Activated naive CD8-positive, alpha-beta T cell treated with anti-CD3 and anti-CD28 coated beads for 36 hours (primary cell): ENCODE data around the gene MAD1L1. TPM values are rescaled to one million over a fixed set of nuclear protein-coding genes. Genes with fewer than 3 reads are reported as not detected.

Source experiments
- DNase-seq: peaks from one replicate; pipeline ENCODE4 v3.0.0; 2021
- H3K27ac Mint-ChIP-seq: one replicate; pipeline ENCODE4 v1.8.0; 2022; ENCODE audit warnings: mild to moderate bottlenecking, moderate library complexity, mixed read lengths
- H3K27me3 Mint-ChIP-seq: one replicate; pipeline ENCODE4 v1.8.0; 2022; ENCODE audit warnings: mild to moderate bottlenecking, mixed read lengths
- H3K36me3 Mint-ChIP-seq: one replicate; pipeline ENCODE4 v1.8.0; 2021; ENCODE audit warnings: mild to moderate bottlenecking, mixed read lengths
- H3K4me1 Mint-ChIP-seq: one replicate; pipeline ENCODE4 v1.8.0; 2021; ENCODE audit warnings: mixed read lengths
- H3K4me3 Mint-ChIP-seq: one replicate; pipeline ENCODE4 v1.8.0; 2022; ENCODE audit warnings: mild to moderate bottlenecking, moderate library complexity, mixed read lengths
- H3K9me3 Mint-ChIP-seq: one replicate; pipeline ENCODE4 v1.8.0; 2022; ENCODE audit warnings: mixed read lengths
- total RNA-seq, 2 experiments: library from RNA; stranded (reverse); gene quantifications; one replicate each; pipeline ENCODE4 v1.2.3, GENCODE V29; 2021

Gene MAD1L1
- total RNA-seq, 2 experiments from 2014 or later = 36.5 to 37.8 TPM

- Mint-ChIP-seq H3K36me3 (peaks cover 29% of the 10 kb centered on the region), H3K4me1 (peaks cover 37% of the 10 kb centered on the region), H3K9me3 (peaks cover 14% of the 10 kb centered on the region), H3K27me3 (no peaks in the 10 kb centered on the region), H3K4me3 (no peak overlapping the region), H3K27ac (no peak overlapping the region)
- no peak for DNase-seq
These were observed 199.8 kb downstream of the MAD1L1 start for GRCh38 chr7:2032876-2033407.

GRCh38 chr7:2032030-2032875, 200.5 kb downstream of the MAD1L1 start:
- H3K27ac Mint-ChIP-seq = peak overlapping the region; percentile 55
- no peak for DNase-seq
- H3K4me3 Mint-ChIP-seq = no peak overlapping the region

GRCh38 chr7:2031451-2031845, 201.3 kb downstream of the MAD1L1 start:
- peaks cover 24% of the 10 kb centered on the region for H3K4me1 Mint-ChIP-seq
- peaks cover 24% of the 10 kb centered on the region for H3K36me3 Mint-ChIP-seq
- no peak overlapping the region for H3K4me3 Mint-ChIP-seq
- peaks cover 16% of the 10 kb centered on the region for H3K9me3 Mint-ChIP-seq
- DNase-seq = no peak
- no peaks in the 10 kb centered on the region for H3K27me3 Mint-ChIP-seq
- no peak overlapping the region for H3K27ac Mint-ChIP-seq

More at GRCh38 chr7:2032030-2032875, 200.5 kb downstream of the MAD1L1 start:
- Mint-ChIP-seq H3K9me3 (peaks cover 14% of the 10 kb centered on the region), H3K27me3 (no peaks in the 10 kb centered on the region), H3K36me3 (peaks cover 29% of the 10 kb centered on the region), H3K4me1 (peaks cover 30% of the 10 kb centered on the region)

- DNase-seq = peak; percentile 42
- Mint-ChIP-seq H3K4me3 (no peak overlapping the region), H3K4me1 (peaks cover 24% of the 10 kb centered on the region), H3K9me3 (peaks cover 20% of the 10 kb centered on the region), H3K36me3 (peaks cover 29% of the 10 kb centered on the region), H3K27me3 (no peaks in the 10 kb centered on the region), H3K27ac (no peak overlapping the region)
These were observed 202.0 kb downstream of the MAD1L1 start for GRCh38 chr7:2030475-2031450.

GRCh38 chr7:2029936-2030335, 202.8 kb downstream of the MAD1L1 start:
- DNase-seq = no peak
- H3K4me3 Mint-ChIP-seq = no peak overlapping the region
- H3K36me3 Mint-ChIP-seq = peaks cover 35% of the 10 kb centered on the region

GRCh38 chr7:2029211-2029905, 203.4 kb downstream of the MAD1L1 start:
- Mint-ChIP-seq H3K9me3 (peaks cover 32% of the 10 kb centered on the region), H3K27me3 (no peaks in the 10 kb centered on the region), H3K27ac (no peak overlapping the region), H3K36me3 (peaks cover 41% of the 10 kb centered on the region), H3K4me3 (no peak overlapping the region), H3K4me1 (peaks cover 24% of the 10 kb centered on the region)
- no peak for DNase-seq

More at GRCh38 chr7:2029936-2030335, 202.8 kb downstream of the MAD1L1 start:
- peaks cover 24% of the 10 kb centered on the region for H3K4me1 Mint-ChIP-seq
- peaks cover 26% of the 10 kb centered on the region for H3K9me3 Mint-ChIP-seq
- H3K27ac Mint-ChIP-seq = no peak overlapping the region
- H3K27me3 Mint-ChIP-seq = no peaks in the 10 kb centered on the region

- Mint-ChIP-seq H3K27me3 (no peaks in the 10 kb centered on the region), H3K4me3 (no peak overlapping the region), H3K9me3 (peaks cover 35% of the 10 kb centered on the region), H3K36me3 (peaks cover 46% of the 10 kb centered on the region), H3K4me1 (peaks cover 27% of the 10 kb centered on the region), H3K27ac (no peak overlapping the region)
- DNase-seq = no peak
These were observed 204.0 kb downstream of the MAD1L1 start for GRCh38 chr7:2028733-2029132.

GRCh38 chr7:2025188-2025587, 207.6 kb downstream of the MAD1L1 start:
- Mint-ChIP-seq H3K27me3 (no peaks in the 10 kb centered on the region), H3K4me3 (no peak overlapping the region), H3K27ac (no peak overlapping the region), H3K9me3 (peaks cover 35% of the 10 kb centered on the region), H3K4me1 (peaks cover 15% of the 10 kb centered on the region), H3K36me3 (peaks cover 49% of the 10 kb centered on the region)
- no peak for DNase-seq

- peaks cover 20% of the 10 kb centered on the region for H3K4me1 Mint-ChIP-seq
- H3K27ac Mint-ChIP-seq = no peak overlapping the region
- H3K36me3 Mint-ChIP-seq = peaks cover 46% of the 10 kb centered on the region
- no peak overlapping the region for H3K4me3 Mint-ChIP-seq
- no peak for DNase-seq
- peaks cover 33% of the 10 kb centered on the region for H3K9me3 Mint-ChIP-seq
- H3K27me3 Mint-ChIP-seq = no peaks in the 10 kb centered on the region
These were observed 208.2 kb downstream of the MAD1L1 start for GRCh38 chr7:2024567-2024918.

GRCh38 chr7:2023877-2024566, 208.7 kb downstream of the MAD1L1 start:
- no peak overlapping the region for H3K27ac Mint-ChIP-seq
- no peak overlapping the region for H3K4me3 Mint-ChIP-seq
- peaks cover 23% of the 10 kb centered on the region for H3K4me1 Mint-ChIP-seq
- H3K27me3 Mint-ChIP-seq = no peaks in the 10 kb centered on the region
- peaks cover 41% of the 10 kb centered on the region for H3K36me3 Mint-ChIP-seq
- no peak for DNase-seq
- peaks cover 28% of the 10 kb centered on the region for H3K9me3 Mint-ChIP-seq

GRCh38 chr7:2022737-2023250, 210.0 kb downstream of the MAD1L1 start:
- DNase-seq = no peak
- Mint-ChIP-seq H3K4me3 (no peak overlapping the region), H3K36me3 (peaks cover 31% of the 10 kb centered on the region), H3K27me3 (no peaks in the 10 kb centered on the region), H3K4me1 (peaks cover 26% of the 10 kb centered on the region), H3K9me3 (peaks cover 21% of the 10 kb centered on the region), H3K27ac (no peak overlapping the region)

GRCh38 chr7:2022021-2022409, 210.7 kb downstream of the MAD1L1 start:
- Mint-ChIP-seq H3K4me1 (peaks cover 26% of the 10 kb centered on the region), H3K9me3 (peaks cover 21% of the 10 kb centered on the region), H3K27ac (no peak overlapping the region), H3K27me3 (no peaks in the 10 kb centered on the region), H3K36me3 (peaks cover 31% of the 10 kb centered on the region), H3K4me3 (no peak overlapping the region)
- DNase-seq = no peak

GRCh38 chr7:2019711-2020511, 212.8 kb downstream of the MAD1L1 start:
- Mint-ChIP-seq H3K36me3 (peaks cover 17% of the 10 kb centered on the region), H3K27ac (peak overlapping the region; percentile 83), H3K27me3 (no peaks in the 10 kb centered on the region), H3K4me1 (peaks cover 26% of the 10 kb centered on the region), H3K9me3 (peaks cover 8% of the 10 kb centered on the region), H3K4me3 (peak overlapping the region; percentile 52)
- DNase-seq = peak; percentile 66
